H7 (cell line): ENCODE results near the gene VSX1. TPM values are rescaled to one million over a fixed set of nuclear protein-coding genes. Genes with fewer than 3 reads are reported as not detected.

Experiments used
- DNase-seq: peaks from one replicate; pipeline ENCODE4 v3.0.0; 2012
- H3K27me3 ChIP-seq: 2 replicates; pipeline ENCODE4 v1.6.0; 2011; ENCODE audit warnings: mild to moderate bottlenecking, low read length; ENCODE audit not compliant: control insufficient read depth, insufficient read depth
- H3K36me3 ChIP-seq: replicated peaks from 2 replicates; pipeline ENCODE4 v1.5.1; 2011; ENCODE audit warnings: low read length; ENCODE audit not compliant: control insufficient read depth, insufficient read depth
- H3K4me3 ChIP-seq: 2 replicates; pipeline ENCODE4 v1.5.1; 2011; ENCODE audit warnings: low read depth, mild to moderate bottlenecking, control low read depth, low read length, moderate library complexity; ENCODE audit not compliant: insufficient read depth
- total RNA-seq: library from RNA; depleted of rRNA; stranded (reverse); fragments of >200 nt; shearing (Covaris generic); gene quantifications from 2 replicates; pipeline ENCODE4 v1.2.3, GENCODE V29; 2014

VSX1 gene
- total RNA-seq, 1 experiment from 2014 or later: not detected

DNA sequence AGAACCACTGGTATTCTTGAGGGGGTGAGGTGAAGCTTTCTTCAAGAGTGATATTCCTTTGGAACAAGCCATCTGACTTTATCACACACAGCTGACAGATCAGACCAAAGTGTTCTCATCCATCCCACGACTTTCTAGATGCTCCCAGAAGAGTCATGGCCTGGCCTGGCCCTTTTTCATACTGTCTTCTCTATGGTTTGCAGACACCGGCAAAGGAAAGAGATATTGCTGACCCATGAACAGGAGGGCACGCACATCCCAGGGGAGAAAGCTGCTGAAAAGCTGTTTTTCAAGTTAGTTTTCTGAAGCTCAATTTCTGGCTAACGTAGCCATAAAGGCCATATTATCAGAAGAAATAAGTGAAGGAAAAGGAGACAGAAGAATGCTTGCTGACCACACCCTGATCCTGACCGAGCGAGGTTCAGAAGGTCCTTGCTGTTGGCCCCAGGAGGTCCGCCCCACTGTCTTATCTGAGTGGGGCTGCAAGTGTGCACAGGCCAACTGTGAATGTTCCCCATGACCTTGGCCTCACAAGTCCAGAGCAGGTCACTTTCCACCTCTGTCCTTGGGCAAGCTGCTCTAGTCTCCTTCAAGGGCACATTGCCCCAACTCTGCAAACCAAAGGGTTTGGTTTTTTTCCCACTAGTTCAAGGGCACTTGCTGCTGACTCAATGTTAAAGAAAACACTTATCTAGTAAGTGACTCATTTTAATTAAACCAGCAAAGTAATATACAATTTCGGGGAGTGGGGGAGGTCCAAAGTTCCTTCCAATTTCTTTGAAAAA lies 26.0 kb downstream of the VSX1 start:
- Histone ChIP-seq H3K4me3 (no peak overlapping the region), H3K36me3 (no peaks in the 10 kb centered on the region), H3K27me3 (peaks cover 50% of the 10 kb centered on the region)
- no peak for DNase-seq

DNA sequence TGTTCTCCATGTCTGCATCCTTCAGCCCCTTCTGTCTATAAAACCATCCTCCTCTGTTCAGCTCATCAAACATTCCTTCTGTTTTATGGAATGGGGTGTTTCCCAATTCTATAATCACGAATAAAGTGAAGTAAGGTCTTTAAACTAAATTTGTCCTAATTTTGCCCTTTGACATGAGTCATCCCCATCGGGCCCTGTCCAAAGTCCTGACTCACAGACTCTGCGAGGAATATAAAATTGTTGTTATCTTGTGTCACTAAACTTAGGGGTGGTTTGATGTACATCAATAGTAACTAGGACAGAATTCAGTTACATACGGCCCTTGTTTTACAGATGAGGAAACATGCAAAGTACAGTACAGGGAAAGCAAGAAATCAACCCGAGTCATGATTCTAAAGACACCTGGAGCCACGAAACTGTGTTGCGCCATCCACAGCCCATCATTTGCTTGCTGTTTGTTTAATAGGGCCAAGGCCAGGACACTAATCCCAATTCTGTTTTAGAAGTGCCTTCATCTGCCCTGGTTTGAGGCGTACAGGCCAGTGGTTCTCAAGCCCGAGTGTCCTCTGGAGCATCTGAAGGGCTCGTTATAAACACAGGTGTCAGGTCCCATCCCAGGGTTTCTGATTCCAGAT lies 26.8 kb downstream of the VSX1 start:
- no peak overlapping the region for H3K4me3 ChIP-seq
- DNase-seq: no peak
- no peaks in the 10 kb centered on the region for H3K36me3 ChIP-seq
- peaks cover 44% of the 10 kb centered on the region for H3K27me3 ChIP-seq

GRCh38 chr20:25054096-25054820 lies 27.7 kb downstream of the VSX1 start:
- Histone ChIP-seq H3K4me3 (no peak overlapping the region), H3K27me3 (peaks cover 36% of the 10 kb centered on the region), H3K36me3 (no peaks in the 10 kb centered on the region)
- no peak for DNase-seq

- DNase-seq: no peak
Observed at GRCh38 chr20:25053255-25054031, 28.5 kb downstream of the VSX1 start.

GRCh38 chr20:25052255-25053194 lies 29.4 kb downstream of the VSX1 start:
- no peaks in the 10 kb centered on the region for H3K36me3 ChIP-seq
- H3K27me3 ChIP-seq: peaks cover 22% of the 10 kb centered on the region
- no peak for DNase-seq
- H3K4me3 ChIP-seq: no peak overlapping the region

More at GRCh38 chr20:25053255-25054031, 28.5 kb downstream of the VSX1 start:
- Histone ChIP-seq H3K4me3 (no peak overlapping the region), H3K36me3 (no peaks in the 10 kb centered on the region), H3K27me3 (peaks cover 28% of the 10 kb centered on the region)

- Histone ChIP-seq H3K36me3 (no peaks in the 10 kb centered on the region), H3K4me3 (no peak overlapping the region), H3K27me3 (peaks cover 12% of the 10 kb centered on the region)
- no peak for DNase-seq
Observed at GRCh38 chr20:25051386-25052155, 30.4 kb downstream of the VSX1 start.

- Histone ChIP-seq H3K4me3 (no peak overlapping the region), H3K36me3 (no peaks in the 10 kb centered on the region), H3K27me3 (peaks cover 4% of the 10 kb centered on the region; the same call in 1 of the 2 replicates)
- no peak for DNase-seq
Observed at GRCh38 chr20:25050501-25051350, 31.2 kb downstream of the VSX1 start.

DNA sequence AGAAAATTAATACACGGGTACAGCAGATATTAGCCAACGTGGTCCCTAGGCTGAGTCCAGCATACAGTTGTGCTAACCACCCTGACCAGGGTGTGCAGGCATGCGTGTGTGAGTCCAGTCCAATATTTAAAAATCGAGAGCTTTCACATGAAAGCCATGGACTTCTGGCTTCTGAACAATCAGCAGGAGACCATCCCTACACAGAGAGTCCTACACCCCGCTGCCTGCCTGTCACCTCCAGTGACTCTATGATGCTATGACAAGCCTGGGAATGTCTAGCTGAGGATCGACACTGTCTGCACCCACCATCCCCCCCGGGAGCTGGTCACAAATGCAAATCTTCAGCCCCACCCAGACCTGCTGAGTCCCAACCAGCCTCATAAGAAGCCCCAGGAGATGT lies 31.9 kb downstream of the VSX1 start:
- H3K36me3 ChIP-seq: no peaks in the 10 kb centered on the region
- H3K27me3 ChIP-seq: peaks cover 3% of the 10 kb centered on the region; the same call in 1 of the 2 replicates
- no peak for DNase-seq
- H3K4me3 ChIP-seq: no peak overlapping the region

- Histone ChIP-seq H3K36me3 (no peaks in the 10 kb centered on the region), H3K4me3 (no peak overlapping the region), H3K27me3 (peaks cover 3% of the 10 kb centered on the region; the same call in 1 of the 2 replicates)
- DNase-seq: no peak
Observed at GRCh38 chr20:25049261-25050060, 32.5 kb downstream of the VSX1 start.

- DNase-seq: no peak
- H3K36me3 ChIP-seq: no peaks in the 10 kb centered on the region
- H3K4me3 ChIP-seq: no peak overlapping the region
- peaks cover 3% of the 10 kb centered on the region; the same call in 1 of the 2 replicates for H3K27me3 ChIP-seq
Observed at GRCh38 chr20:25048519-25048952, 33.4 kb downstream of the VSX1 start.

- Histone ChIP-seq H3K27me3 (peaks cover 3% of the 10 kb centered on the region; the same call in 1 of the 2 replicates), H3K36me3 (no peaks in the 10 kb centered on the region), H3K4me3 (no peak overlapping the region)
- DNase-seq: no peak
Observed at GRCh38 chr20:25047766-25048165, 34.2 kb downstream of the VSX1 start.
